Measurements from ENCODE around the gene DRC7. TPM values are rescaled to one million over a fixed set of nuclear protein-coding genes. Genes with fewer than 3 reads are reported as not detected.
A peak's percentile ranks its signal among the peaks of the same experiment; 100 is the strongest.
"Not testable (repeated sequence)": the region's sequence is repeated elsewhere in the genome, so short reads cannot be mapped to it uniquely, and the experiment has no call there.

The DRC7 gene
- total and polyA plus RNA-seq, 8 donors = 0.28 to 2.4 (median 0.76) TPM

GRCh38 chr16:57743886-57744641 is 49.5 kb downstream of the DRC7 start:
- TF ChIP-seq CTCF (IDR thresholded peaks at IDR 0.05) = no peak
- no peak for FAIRE-seq
- DNase-seq = peak in 1 of 6 donors; percentile 46
- intact Hi-C loops (cut with DNase I) = no loop called here
- Histone ChIP-seq H3K27ac (no peak overlapping the region), H3K9me3 (no peaks in the 10 kb centered on the region), H3K27me3 (no peaks in the 10 kb centered on the region), H3K4me1 (no peaks in the 10 kb centered on the region), H3K4me3 (no peak overlapping the region), H3K36me3 (peaks cover 0 to 3% (median 0%) of the 10 kb centered on the region in 3 donors)
- 91 to 92% methylated on average over 23 of the region's 23 CpGs for WGBS, 2 donors
- no peak for ATAC-seq

- Histone ChIP-seq H3K27ac (no peak overlapping the region), H3K4me3 (no peak overlapping the region), H3K4me1 (no peaks in the 10 kb centered on the region), H3K9me3 (no peaks in the 10 kb centered on the region), H3K27me3 (no peaks in the 10 kb centered on the region), H3K36me3 (peaks cover 0 to 3% (median 0%) of the 10 kb centered on the region in 3 donors)
- peak in 1 of 6 donors; percentile 27 for DNase-seq
- TF ChIP-seq CTCF (IDR thresholded peaks at IDR 0.05) = no peak
- FAIRE-seq = no peak
- no peak for ATAC-seq
- intact Hi-C loops (cut with DNase I) = no loop called here
- 90 to 91% methylated on average over 7 of the region's 7 CpGs for WGBS, 2 donors
These were observed 50.0 kb downstream of the DRC7 start for GRCh38 chr16:57744642-57744903.

- intact Hi-C loops (cut with DNase I) = no loop called here
These were observed 51.2 kb downstream of the DRC7 start for GRCh38 chr16:57745768-57746167.

GRCh38 chr16:57746316-57746715 is 51.7 kb downstream of the DRC7 start:
- not testable (repeated sequence) for H3K36me3 ChIP-seq
- 88% methylated on average over 7 of the region's 7 CpGs for WGBS, 2 donors

More at GRCh38 chr16:57745768-57746167, 51.2 kb downstream of the DRC7 start:
- WGBS, 2 donors = 95 to 100% methylated on average over 3 of the region's 3 CpGs
- no peak overlapping the region for H3K27ac ChIP-seq
- H3K36me3 ChIP-seq = peaks cover 0 to 3% (median 0%) of the 10 kb centered on the region in 3 donors
- no peak for TF ChIP-seq CTCF (IDR thresholded peaks at IDR 0.05)
- no peaks in the 10 kb centered on the region for H3K9me3 ChIP-seq
- no peak overlapping the region for H3K4me3 ChIP-seq
- ATAC-seq (no peak), DNase-seq (peak in 1 of 6 donors; percentile 3), FAIRE-seq (no peak)
- H3K4me1 ChIP-seq = no peaks in the 10 kb centered on the region
- H3K27me3 ChIP-seq = no peaks in the 10 kb centered on the region

GRCh38 chr16:57747091-57747490 is 52.5 kb downstream of the DRC7 start:
- intact Hi-C loops (cut with DNase I) = no loop called here
- H3K27ac ChIP-seq = no peak overlapping the region
- ATAC-seq (no peak), FAIRE-seq (no peak), DNase-seq (peak in 1 of 6 donors; percentile 24)
- WGBS, 2 donors = 89 to 95% methylated on average over 7 of the region's 7 CpGs
- H3K4me1 ChIP-seq = no peaks in the 10 kb centered on the region
- TF ChIP-seq CTCF (IDR thresholded peaks at IDR 0.05) = no peak
- peaks cover 0 to 3% (median 0%) of the 10 kb centered on the region in 3 donors for H3K36me3 ChIP-seq
- no peaks in the 10 kb centered on the region for H3K9me3 ChIP-seq
- no peak overlapping the region for H3K4me3 ChIP-seq
- H3K27me3 ChIP-seq = no peaks in the 10 kb centered on the region

More at GRCh38 chr16:57746316-57746715, 51.7 kb downstream of the DRC7 start:
- FAIRE-seq; H3K4me3 ChIP-seq; H3K9me3 ChIP-seq; intact Hi-C loops (cut with DNase I); H3K4me1 ChIP-seq; H3K27ac ChIP-seq; H3K27me3 ChIP-seq; ATAC-seq: not testable (repeated sequence)
- DNase-seq = peak in 1 of 6 donors; percentile 5

Measured in pancreas (tissue), 10 donors.